ENCODE data around the gene TRAPPC11.

The TRAPPC11 gene

DNA sequence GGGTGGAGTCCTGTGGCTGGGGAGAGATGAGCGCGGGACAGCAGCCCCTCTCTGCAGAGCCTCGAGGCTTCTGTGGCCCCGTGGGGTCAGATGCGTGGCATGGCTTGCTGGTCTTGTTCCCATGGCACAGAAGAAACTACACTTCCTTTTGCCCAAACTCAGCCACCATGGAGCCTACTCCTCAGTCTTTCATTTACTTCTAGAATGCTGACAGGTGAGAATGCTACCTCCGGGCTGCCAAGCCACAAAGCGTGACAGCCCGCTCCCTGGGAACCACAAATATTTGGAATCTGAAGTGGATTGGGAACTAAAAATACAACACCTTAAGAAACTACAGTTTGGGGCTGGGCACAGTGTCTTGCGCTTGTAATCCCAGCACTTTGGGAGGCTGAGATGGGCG, 98.0 kb downstream of the TRAPPC11 start:
- Histone ChIP-seq H4K91ac (ENCODE audit: low read depth, low read length, poor library complexity) (no peak overlapping the region), H3K27ac (replicated peaks; ENCODE audit: low read length) (no peak overlapping the region), H2AK5ac (ENCODE audit: low read depth, low read length) (no peak overlapping the region), H3K4ac (ENCODE audit: low read length) (no peak overlapping the region), H3K4me2 (ENCODE audit: insufficient read depth, low read length, poor library complexity, severe bottlenecking) (no peak overlapping the region), H3K9ac (ENCODE audit: low read depth, low read length, poor library complexity) (no peak overlapping the region), H2BK5ac (ENCODE audit: low read length) (no peak overlapping the region), H3K79me1 (ENCODE audit: low read depth, low read length) (no peaks in the 10 kb centered on the region), H3K14ac (ENCODE audit: low read length) (no peak overlapping the region), H2BK120ac (ENCODE audit: low read depth, low read length) (no peak overlapping the region), H3K18ac (ENCODE audit: low read length) (no peak overlapping the region), H2BK12ac (ENCODE audit: low read length) (no peak overlapping the region), H3K4me1 (ENCODE audit: control insufficient read depth in 2 of 2, insufficient read depth in 1 of 2, low read depth in 1 of 2, low read length in 2 of 2) (no peaks in the 10 kb centered on the region), H2AFZ (ENCODE audit: low read length) (no peak overlapping the region), H3K27me3 (ENCODE audit: control insufficient read depth in 3 of 3, insufficient read depth in 3 of 3, low read depth in 1 of 3, low read length in 3 of 3) (peaks cover 0 to 10% (median 3%) of the 10 kb centered on the region in 3 experiments), H3K4me3 (ENCODE audit: low read length in 2 of 2) (no peak overlapping the region), H3K9me3 (replicated peaks in 1 of 2; ENCODE audit: control insufficient read depth in 2 of 2, insufficient read depth in 1 of 2, low read depth in 1 of 2, low read length in 2 of 2) (no peaks in the 10 kb centered on the region), H3K23ac (ENCODE audit: low read depth, low read length, poor library complexity) (no peak overlapping the region), H3K36me3 (replicated peaks in 1 of 2; ENCODE audit: control insufficient read depth in 2 of 2, insufficient read depth in 2 of 2, low read length in 2 of 2) (no peaks in the 10 kb centered on the region), H2BK15ac (ENCODE audit: low read length) (no peak overlapping the region), H4K8ac (ENCODE audit: low read depth, low read length) (no peak overlapping the region)
- no peak for DNase-seq (ENCODE audit: low spot score)
- WGBS, 2 donors (ENCODE audit: extremely low coverage in 2 of 2, insufficient read length in 2 of 2, insufficient replicate concordance in 1 of 2): no CpG with 5 or more reads among the region's 10 CpGs

DNA sequence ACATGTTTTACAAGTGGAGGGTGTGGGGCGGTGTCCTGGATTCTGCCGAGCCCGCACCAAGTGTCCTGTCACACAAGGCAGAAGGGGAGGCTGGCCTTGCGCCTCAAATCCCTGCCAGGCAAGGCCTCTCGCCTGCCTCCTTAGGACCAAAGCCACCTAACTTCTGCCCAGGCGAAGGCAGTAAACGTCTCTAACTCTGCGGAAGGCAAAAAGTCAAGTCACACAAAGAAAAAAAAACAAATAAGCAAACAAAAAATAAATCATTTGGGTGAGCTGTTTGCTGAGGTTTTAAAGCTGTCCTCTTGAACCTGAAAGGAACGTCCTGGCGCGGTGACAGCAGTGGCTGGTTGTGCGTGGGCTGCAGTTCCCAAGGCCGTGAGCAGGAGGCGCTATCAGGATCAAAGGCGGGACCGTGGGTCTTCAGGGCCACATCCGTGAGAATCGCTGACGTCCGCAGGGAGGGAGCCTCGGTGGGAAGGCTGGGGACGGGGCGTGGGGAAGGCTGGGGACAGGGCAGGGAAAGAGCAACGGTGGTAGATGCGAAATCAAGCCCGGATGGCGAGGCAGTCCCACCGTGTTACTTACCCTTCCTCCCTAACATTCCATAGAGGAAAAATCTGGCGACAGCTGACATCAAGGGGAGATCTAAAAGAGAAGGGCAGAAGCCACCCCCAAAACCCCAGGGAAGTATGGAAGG, 99.1 kb downstream of the TRAPPC11 start:
- Histone ChIP-seq H2AFZ (ENCODE audit: low read length) (peak overlapping the region; percentile 35), H4K8ac (ENCODE audit: low read depth, low read length) (no peak overlapping the region), H3K36me3 (replicated peaks in 1 of 2; ENCODE audit: control insufficient read depth in 2 of 2, insufficient read depth in 2 of 2, low read length in 2 of 2) (no peaks in the 10 kb centered on the region), H4K91ac (ENCODE audit: low read depth, low read length, poor library complexity) (no peak overlapping the region), H2AK5ac (ENCODE audit: low read depth, low read length) (no peak overlapping the region), H3K14ac (ENCODE audit: low read length) (no peak overlapping the region), H2BK15ac (ENCODE audit: low read length) (peak overlapping the region; percentile 44), H3K18ac (ENCODE audit: low read length) (peak overlapping the region; percentile 20), H3K4ac (ENCODE audit: low read length) (no peak overlapping the region), H3K4me1 (ENCODE audit: control insufficient read depth in 2 of 2, insufficient read depth in 1 of 2, low read depth in 1 of 2, low read length in 2 of 2) (no peaks in the 10 kb centered on the region), H2BK5ac (ENCODE audit: low read length) (no peak overlapping the region), H2BK12ac (ENCODE audit: low read length) (no peak overlapping the region), H2BK120ac (ENCODE audit: low read depth, low read length) (no peak overlapping the region), H3K79me1 (ENCODE audit: low read depth, low read length) (no peaks in the 10 kb centered on the region), H3K27me3 (ENCODE audit: control insufficient read depth in 3 of 3, insufficient read depth in 3 of 3, low read depth in 1 of 3, low read length in 3 of 3) (peaks cover 0 to 12% (median 3%) of the 10 kb centered on the region in 3 experiments), H3K9ac (ENCODE audit: low read depth, low read length, poor library complexity) (peak overlapping the region; percentile 39), H3K9me3 (replicated peaks in 1 of 2; ENCODE audit: control insufficient read depth in 2 of 2, insufficient read depth in 1 of 2, low read depth in 1 of 2, low read length in 2 of 2) (no peaks in the 10 kb centered on the region), H3K4me2 (ENCODE audit: insufficient read depth, low read length, poor library complexity, severe bottlenecking) (peak overlapping the region; percentile 50), H3K4me3 (ENCODE audit: low read length in 2 of 2) (peak overlapping the region in 1 of 2 donors; percentile 66), H3K23ac (ENCODE audit: low read depth, low read length, poor library complexity) (peak overlapping the region; percentile 5), H3K27ac (replicated peaks; ENCODE audit: low read length) (no peak overlapping the region)
- peak; percentile 23 for DNase-seq (ENCODE audit: low spot score)
- WGBS, 2 donors (ENCODE audit: extremely low coverage in 2 of 2, insufficient read length in 2 of 2, insufficient replicate concordance in 1 of 2): no CpG with 5 or more reads among the region's 29 CpGs

DNA sequence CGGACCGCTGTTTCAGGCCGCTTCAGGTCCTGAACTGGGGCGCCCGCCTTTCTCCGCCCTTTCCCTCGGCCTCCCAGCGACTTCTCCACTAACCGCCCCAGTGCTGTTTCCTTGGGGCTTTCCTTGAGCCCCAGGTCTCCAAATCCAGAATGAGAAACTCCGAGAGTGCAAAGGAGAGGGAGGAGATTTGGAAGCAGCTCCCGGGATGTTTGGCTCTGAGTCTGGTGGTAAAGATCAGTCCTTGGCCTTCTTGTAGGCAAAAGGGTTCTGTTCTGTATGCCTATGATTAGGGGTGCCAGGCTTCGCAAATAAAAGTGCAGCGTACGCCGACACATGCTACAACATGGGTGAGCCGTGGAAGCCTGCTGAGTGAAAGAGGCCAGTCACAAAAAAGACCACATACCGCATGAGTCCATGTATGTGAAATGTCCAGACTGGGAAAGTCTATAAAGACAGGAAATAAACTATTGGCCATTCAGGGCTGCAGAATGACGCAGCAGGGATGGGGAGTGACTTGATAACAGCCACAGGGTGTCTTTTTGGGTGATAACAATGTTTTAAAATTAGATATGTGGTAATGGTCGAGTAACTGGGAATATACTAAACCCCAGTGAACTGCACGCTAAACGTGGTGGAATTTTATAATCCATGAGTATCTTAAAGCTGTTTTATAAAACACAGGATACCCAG, 99.8 kb downstream of the TRAPPC11 start:
- Histone ChIP-seq H3K4me1 (ENCODE audit: control insufficient read depth in 2 of 2, insufficient read depth in 1 of 2, low read depth in 1 of 2, low read length in 2 of 2) (no peaks in the 10 kb centered on the region), H3K27me3 (ENCODE audit: control insufficient read depth in 3 of 3, insufficient read depth in 3 of 3, low read depth in 1 of 3, low read length in 3 of 3) (peaks cover 0 to 12% (median 3%) of the 10 kb centered on the region in 3 experiments), H3K9me3 (replicated peaks in 1 of 2; ENCODE audit: control insufficient read depth in 2 of 2, insufficient read depth in 1 of 2, low read depth in 1 of 2, low read length in 2 of 2) (no peaks in the 10 kb centered on the region), H3K9ac (ENCODE audit: low read depth, low read length, poor library complexity) (no peak overlapping the region), H3K4me2 (ENCODE audit: insufficient read depth, low read length, poor library complexity, severe bottlenecking) (peak overlapping the region; percentile 50), H2AK5ac (ENCODE audit: low read depth, low read length) (no peak overlapping the region), H2BK15ac (ENCODE audit: low read length) (peak overlapping the region; percentile 44), H3K27ac (replicated peaks; ENCODE audit: low read length) (no peak overlapping the region), H3K14ac (ENCODE audit: low read length) (no peak overlapping the region), H4K8ac (ENCODE audit: low read depth, low read length) (no peak overlapping the region), H3K4me3 (ENCODE audit: low read length in 2 of 2) (peak overlapping the region in 1 of 2 donors; percentile 66), H3K4ac (ENCODE audit: low read length) (no peak overlapping the region), H2AFZ (ENCODE audit: low read length) (peak overlapping the region; percentile 35), H2BK5ac (ENCODE audit: low read length) (no peak overlapping the region), H3K79me1 (ENCODE audit: low read depth, low read length) (no peaks in the 10 kb centered on the region), H3K36me3 (replicated peaks in 1 of 2; ENCODE audit: control insufficient read depth in 2 of 2, insufficient read depth in 2 of 2, low read length in 2 of 2) (no peaks in the 10 kb centered on the region), H4K91ac (ENCODE audit: low read depth, low read length, poor library complexity) (no peak overlapping the region), H2BK120ac (ENCODE audit: low read depth, low read length) (no peak overlapping the region), H3K23ac (ENCODE audit: low read depth, low read length, poor library complexity) (no peak overlapping the region), H3K18ac (ENCODE audit: low read length) (peak overlapping the region; percentile 20), H2BK12ac (ENCODE audit: low read length) (no peak overlapping the region)
- DNase-seq (ENCODE audit: low spot score): no peak
- no CpG with 5 or more reads among the region's 21 CpGs for WGBS, 2 donors (ENCODE audit: extremely low coverage in 2 of 2, insufficient read length in 2 of 2, insufficient replicate concordance in 1 of 2)

DNA sequence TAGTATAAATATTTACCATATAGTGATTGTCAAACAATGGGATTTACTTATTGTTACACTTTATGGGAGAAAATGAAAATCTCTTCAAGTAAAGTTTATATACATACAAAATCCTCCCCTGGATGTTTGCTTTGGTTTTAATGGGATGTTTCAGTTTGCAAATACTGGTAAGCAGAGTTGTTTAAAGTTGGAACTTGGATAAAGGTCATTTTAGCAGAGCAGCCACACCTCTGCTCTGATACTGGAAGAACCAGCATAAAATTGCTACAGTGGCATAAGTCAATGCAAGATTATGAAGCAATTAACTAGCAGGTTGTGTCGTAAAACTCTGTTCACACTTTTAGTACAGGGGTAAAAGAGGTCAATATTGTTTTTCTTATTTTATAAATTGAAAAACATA, 101.2 kb downstream of the TRAPPC11 start:
- Histone ChIP-seq H3K4ac (ENCODE audit: low read length) (no peak overlapping the region), H4K8ac (ENCODE audit: low read depth, low read length) (no peak overlapping the region), H2AK5ac (ENCODE audit: low read depth, low read length) (no peak overlapping the region), H3K27ac (replicated peaks; ENCODE audit: low read length) (no peak overlapping the region), H4K91ac (ENCODE audit: low read depth, low read length, poor library complexity) (no peak overlapping the region), H3K18ac (ENCODE audit: low read length) (no peak overlapping the region), H3K27me3 (ENCODE audit: control insufficient read depth in 3 of 3, insufficient read depth in 3 of 3, low read depth in 1 of 3, low read length in 3 of 3) (peaks cover 0 to 12% (median 3%) of the 10 kb centered on the region in 3 experiments), H3K9ac (ENCODE audit: low read depth, low read length, poor library complexity) (no peak overlapping the region), H2BK120ac (ENCODE audit: low read depth, low read length) (no peak overlapping the region), H3K36me3 (replicated peaks in 1 of 2; ENCODE audit: control insufficient read depth in 2 of 2, insufficient read depth in 2 of 2, low read length in 2 of 2) (no peaks in the 10 kb centered on the region), H3K14ac (ENCODE audit: low read length) (no peak overlapping the region), H3K4me1 (ENCODE audit: control insufficient read depth in 2 of 2, insufficient read depth in 1 of 2, low read depth in 1 of 2, low read length in 2 of 2) (no peaks in the 10 kb centered on the region), H3K23ac (ENCODE audit: low read depth, low read length, poor library complexity) (no peak overlapping the region), H2BK12ac (ENCODE audit: low read length) (no peak overlapping the region), H2BK15ac (ENCODE audit: low read length) (no peak overlapping the region), H2AFZ (ENCODE audit: low read length) (no peak overlapping the region), H3K79me1 (ENCODE audit: low read depth, low read length) (no peaks in the 10 kb centered on the region), H3K9me3 (replicated peaks in 1 of 2; ENCODE audit: control insufficient read depth in 2 of 2, insufficient read depth in 1 of 2, low read depth in 1 of 2, low read length in 2 of 2) (no peaks in the 10 kb centered on the region), H3K4me3 (ENCODE audit: low read length in 2 of 2) (no peak overlapping the region), H3K4me2 (ENCODE audit: insufficient read depth, low read length, poor library complexity, severe bottlenecking) (no peak overlapping the region), H2BK5ac (ENCODE audit: low read length) (no peak overlapping the region)
- DNase-seq (ENCODE audit: low spot score): no peak
- WGBS, 2 donors (ENCODE audit: extremely low coverage in 2 of 2, insufficient read length in 2 of 2, insufficient replicate concordance in 1 of 2): no CpG with 5 or more reads among the region's 1 CpG

Measured in neuronal stem cell (in vitro differentiated cells).